ENCODE measurements around the gene TTC16. TPM values are rescaled to one million over a fixed set of nuclear protein-coding genes. Genes with fewer than 3 reads are reported as not detected.
A peak's percentile ranks its signal among the peaks of the same experiment; 100 is the strongest.

TTC16 gene
- total RNA-seq, 6 experiments from 2014 or later, result not detected

GRCh38 chr9:127758843-127759242 lies 43.0 kb downstream of the TTC16 start:
- TF ChIP-seq CTCF (IDR thresholded peaks at IDR 0.05), result no peak
- Mint-ChIP-seq H3K27me3 (ENCODE audit: insufficient read depth) (peaks cover 28% of the 10 kb centered on the region), H3K9me3 (no peaks in the 10 kb centered on the region), H3K4me1 (ENCODE audit: low read depth) (no peaks in the 10 kb centered on the region), H3K36me3 (ENCODE audit: low read depth) (no peaks in the 10 kb centered on the region), H3K4me3 (no peak overlapping the region), H3K27ac (no peak overlapping the region)
- no peak for DNase-seq

- TF ChIP-seq CTCF (IDR thresholded peaks at IDR 0.05), result no peak
- Mint-ChIP-seq H3K36me3 (ENCODE audit: low read depth) (no peaks in the 10 kb centered on the region), H3K27ac (no peak overlapping the region), H3K9me3 (no peaks in the 10 kb centered on the region), H3K4me1 (ENCODE audit: low read depth) (no peaks in the 10 kb centered on the region), H3K27me3 (ENCODE audit: insufficient read depth) (peaks cover 17% of the 10 kb centered on the region), H3K4me3 (no peak overlapping the region)
- no peak for DNase-seq
These were observed 45.2 kb downstream of the TTC16 start for GRCh38 chr9:127761061-127761460.

DNA sequence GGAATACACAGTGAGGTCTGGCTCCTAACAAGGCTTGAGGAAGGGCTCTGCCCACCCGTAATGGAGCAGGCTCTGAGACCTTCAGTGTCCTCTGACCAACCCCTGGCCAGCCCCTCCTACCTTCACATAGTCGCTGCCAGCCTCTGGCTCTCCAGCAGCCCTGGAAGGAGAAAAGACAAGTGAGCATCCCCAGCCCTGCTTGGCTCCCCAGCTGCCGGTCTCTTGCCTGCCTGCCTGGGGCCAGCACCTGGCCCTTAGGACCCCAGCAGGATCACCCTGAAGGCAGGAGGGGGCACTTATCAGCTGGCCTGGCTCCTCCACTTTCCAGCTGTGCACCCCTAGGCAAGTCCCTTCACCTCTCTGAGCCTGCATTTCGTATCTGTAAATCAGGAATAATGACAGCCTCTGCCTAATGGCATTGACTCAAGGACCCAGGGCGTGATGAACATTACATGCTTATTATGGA lies 45.6 kb downstream of the TTC16 start:
- H3K27ac Mint-ChIP-seq, result no peak overlapping the region

DNA sequence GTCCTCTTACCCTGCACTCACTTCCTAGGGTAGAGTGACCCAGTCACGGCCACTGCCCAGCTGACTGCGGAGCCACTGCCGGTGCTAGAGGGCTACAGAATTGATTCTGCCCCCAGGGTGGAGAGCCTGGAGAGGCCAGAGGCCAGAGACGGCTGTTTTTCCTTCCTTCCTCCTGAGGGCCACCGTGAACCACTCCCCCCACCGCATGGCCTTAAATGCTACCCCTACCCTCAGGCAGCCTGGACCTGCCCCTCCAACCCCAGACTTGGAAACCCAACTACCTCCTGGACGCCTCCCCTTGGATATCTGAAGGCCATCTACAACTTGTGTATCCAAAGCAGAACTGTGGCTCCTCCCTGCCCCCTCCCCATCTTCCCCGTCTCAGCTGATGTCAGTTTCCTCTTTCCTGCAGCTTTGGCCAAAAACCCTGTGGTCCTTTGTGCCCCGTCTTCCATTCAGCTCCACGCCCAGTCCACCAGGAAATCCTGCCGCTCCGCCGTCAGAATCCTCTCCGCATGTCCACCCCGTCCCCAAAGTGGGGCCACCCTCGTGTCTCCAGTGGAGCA lies 46.3 kb downstream of the TTC16 start:
- TF ChIP-seq CTCF (IDR thresholded peaks at IDR 0.05), result no peak
- no peak overlapping the region for H3K4me3 Mint-ChIP-seq
- H3K27ac Mint-ChIP-seq, result no peak overlapping the region
- H3K9me3 Mint-ChIP-seq, result no peaks in the 10 kb centered on the region
- H3K36me3 Mint-ChIP-seq (ENCODE audit: low read depth), result no peaks in the 10 kb centered on the region
- no peak for DNase-seq
- H3K27me3 Mint-ChIP-seq (ENCODE audit: insufficient read depth), result peaks cover 26% of the 10 kb centered on the region
- H3K4me1 Mint-ChIP-seq (ENCODE audit: low read depth), result no peaks in the 10 kb centered on the region

More for the DNA sequence above, 45.6 kb downstream of the TTC16 start:
- no peaks in the 10 kb centered on the region for H3K9me3 Mint-ChIP-seq
- H3K27me3 Mint-ChIP-seq (ENCODE audit: insufficient read depth), result peaks cover 20% of the 10 kb centered on the region
- no peaks in the 10 kb centered on the region for H3K4me1 Mint-ChIP-seq (ENCODE audit: low read depth)
- no peak for TF ChIP-seq CTCF (IDR thresholded peaks at IDR 0.05)
- no peaks in the 10 kb centered on the region for H3K36me3 Mint-ChIP-seq (ENCODE audit: low read depth)
- no peak overlapping the region for H3K4me3 Mint-ChIP-seq
- DNase-seq, result no peak

DNA sequence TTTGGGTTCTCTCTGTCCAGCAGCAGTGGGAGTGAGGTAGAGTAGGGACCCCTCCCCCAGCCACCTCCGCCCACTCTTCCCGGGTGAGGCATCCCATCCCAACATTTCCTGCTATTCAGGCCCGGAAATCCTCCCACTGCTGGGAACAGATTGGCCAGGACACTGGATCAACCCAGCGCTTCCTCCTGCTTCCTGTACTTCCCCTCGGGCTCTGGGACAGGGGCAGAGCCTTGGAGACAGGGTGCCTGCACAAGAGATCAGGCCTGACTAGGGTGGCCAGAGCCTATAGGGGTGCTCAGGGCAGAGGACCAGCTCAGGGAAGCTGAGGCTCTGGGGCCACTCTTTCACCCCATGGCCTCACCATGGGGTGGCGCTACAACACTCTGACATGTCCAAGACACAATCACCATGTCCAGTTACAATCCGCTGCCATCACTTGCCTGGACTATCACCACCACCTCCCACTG lies 48.1 kb downstream of the TTC16 start:
- Mint-ChIP-seq H3K27ac (no peak overlapping the region), H3K27me3 (ENCODE audit: insufficient read depth) (peaks cover 23% of the 10 kb centered on the region), H3K9me3 (no peaks in the 10 kb centered on the region), H3K36me3 (ENCODE audit: low read depth) (no peaks in the 10 kb centered on the region), H3K4me1 (ENCODE audit: low read depth) (no peaks in the 10 kb centered on the region), H3K4me3 (no peak overlapping the region)
- DNase-seq, result no peak
- peak; percentile 58 for TF ChIP-seq CTCF (IDR thresholded peaks at IDR 0.05)

All from HFFc6 (cell line).